Kidney (tissue), 14 donors: ENCODE results near the gene PPA1. TPM values are rescaled to one million over a fixed set of nuclear protein-coding genes. Genes with fewer than 3 reads are reported as not detected.

Experiments used
- DNase-seq, 5 donors: peaks; one replicate each; pipeline ENCODE4 v3.0.0-alpha.2; 2013 to 2020
- FAIRE-seq: peaks from 2 replicates; lab custom pipeline; 2012; peaks lifted over from hg19 to GRCh38; lab: Jason Lieb, UNC
- H3K27ac ChIP-seq, 2 donors: one replicate each; pipeline ENCODE4 v1.7.0; 2013; ENCODE audit warnings: low read depth in 2 of 2, low read length in 2 of 2, inconsistent platforms in 1 of 2
- H3K27me3 ChIP-seq: one replicate; pipeline ENCODE4 v1.7.1; 2013; ENCODE audit warnings: low read length, inconsistent platforms; ENCODE audit not compliant: control insufficient read depth, insufficient read depth
- H3K36me3 ChIP-seq, 3 donors: one replicate each; pipeline versions ENCODE4 v1.7.0 to v1.7.1; 2013; ENCODE audit warnings: low read length in 3 of 3, control low read depth in 1 of 3, inconsistent platforms in 1 of 3; ENCODE audit not compliant: insufficient read depth in 3 of 3, control insufficient read depth in 2 of 3
- H3K4me1 ChIP-seq, 3 donors: one replicate each; pipeline versions ENCODE4 v1.7.0 to v1.7.1; 2013; ENCODE audit warnings: low read length in 3 of 3, inconsistent platforms in 1 of 3, low read depth in 1 of 3; ENCODE audit not compliant: control insufficient read depth in 2 of 3, insufficient read depth in 2 of 3
- H3K4me3 ChIP-seq, 3 donors: one replicate each; pipeline versions ENCODE4 v1.7.0 to v1.8.1; 2013; ENCODE audit warnings: low read length in 3 of 3, control low read depth in 1 of 3, inconsistent platforms in 1 of 3
- H3K9ac ChIP-seq, 3 donors: one replicate each; pipeline versions ENCODE4 v1.7.0 to v1.7.1; 2013; ENCODE audit warnings: low read length in 3 of 3, control low read depth in 1 of 3, inconsistent platforms in 1 of 3
- H3K9me3 ChIP-seq, 3 donors: one replicate each; pipeline versions ENCODE4 v1.7.0 to v1.7.1; 2013; ENCODE audit warnings: low read length in 3 of 3, control low read depth in 1 of 3, inconsistent platforms in 1 of 3; ENCODE audit not compliant: control insufficient read depth in 2 of 3, insufficient read depth in 1 of 3
- intact Hi-C: fragments of 100-400 bp; cut with DNase I; formaldehyde crosslinking; loops from one replicate; pipeline ENCODE4 v1.11.1; 2022
- polyA plus RNA-seq: library from polyadenylated mRNA; stranded (reverse); fragments of 350-450 nt; fragmentation: Illumina TruSeq; extraction: RNeasy Lipid Tissue Mini Kit (QIAGEN cat#74804); gene quantifications from one replicate; pipeline ENCODE4 v1.2.3, GENCODE V29; 2014; ENCODE audit warnings: low read depth, low replicate concordance; ENCODE audit not compliant: insufficient read depth
- total RNA-seq: library from RNA; stranded (reverse); fragmentation: NEBNext Ultra II Directional; extraction: Animal tissue kit (Norgen Biotek cat#: 25700); gene quantifications from one replicate; pipeline ENCODE4 v1.2.1, GENCODE V29; 2021
- TF ChIP-seq, protein P1 (sequence below): IDR thresholded peaks from 3 replicates; pipeline ENCODE4 v1.5.1; 2012; ENCODE audit warnings: mild to moderate bottlenecking, moderate library complexity, borderline replicate concordance; ENCODE audit not compliant: insufficient read depth; ENCODE audit errors: extremely low read depth
- donor health status: control.
- donor health status: control.
- donor health status: control.
- donor health status: control.
- donor health status: control.
- donor health status: DM: yes; HTN: yes; CAD: no.
- donor health status: Normal renal cell carcinoma (clear cell type).

PPA1 gene
- total and polyA plus RNA-seq, 2 donors from 2014 or later = 116 to 168 TPM

DNA sequence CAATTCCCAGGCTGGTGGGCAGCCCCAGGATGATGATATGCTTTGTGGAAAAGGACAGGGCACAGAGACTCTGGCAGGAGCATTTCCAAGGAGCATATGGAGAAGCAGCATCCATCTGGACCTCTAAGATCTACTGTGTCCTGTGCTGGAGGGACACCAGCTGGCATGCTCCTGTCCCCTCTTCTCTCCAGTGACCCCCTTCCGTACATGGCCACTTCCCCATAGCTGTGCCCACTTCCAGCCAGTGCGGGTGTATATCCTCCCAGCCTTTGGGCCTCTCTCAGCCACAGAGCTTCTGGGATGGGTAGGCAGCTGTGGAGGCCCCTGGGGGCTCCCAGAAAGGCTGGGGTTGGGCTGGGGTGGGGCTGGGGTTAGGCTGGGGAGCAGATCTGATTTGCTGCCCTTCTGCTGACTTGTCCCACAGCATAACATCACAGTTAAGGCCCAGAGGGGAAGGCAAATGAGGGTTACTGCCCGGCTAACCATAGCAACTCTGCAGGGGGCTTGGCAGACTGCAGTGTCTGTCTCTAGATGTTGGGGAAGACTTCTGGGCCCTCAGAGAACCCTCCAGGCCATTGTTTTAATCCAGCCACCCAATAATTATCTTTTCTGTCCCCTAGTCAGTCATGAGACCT is 44.3 kb upstream of the PPA1 start:
- no peaks in the 10 kb centered on the region for H3K27me3 ChIP-seq
- TF ChIP-seq, protein P1, sequence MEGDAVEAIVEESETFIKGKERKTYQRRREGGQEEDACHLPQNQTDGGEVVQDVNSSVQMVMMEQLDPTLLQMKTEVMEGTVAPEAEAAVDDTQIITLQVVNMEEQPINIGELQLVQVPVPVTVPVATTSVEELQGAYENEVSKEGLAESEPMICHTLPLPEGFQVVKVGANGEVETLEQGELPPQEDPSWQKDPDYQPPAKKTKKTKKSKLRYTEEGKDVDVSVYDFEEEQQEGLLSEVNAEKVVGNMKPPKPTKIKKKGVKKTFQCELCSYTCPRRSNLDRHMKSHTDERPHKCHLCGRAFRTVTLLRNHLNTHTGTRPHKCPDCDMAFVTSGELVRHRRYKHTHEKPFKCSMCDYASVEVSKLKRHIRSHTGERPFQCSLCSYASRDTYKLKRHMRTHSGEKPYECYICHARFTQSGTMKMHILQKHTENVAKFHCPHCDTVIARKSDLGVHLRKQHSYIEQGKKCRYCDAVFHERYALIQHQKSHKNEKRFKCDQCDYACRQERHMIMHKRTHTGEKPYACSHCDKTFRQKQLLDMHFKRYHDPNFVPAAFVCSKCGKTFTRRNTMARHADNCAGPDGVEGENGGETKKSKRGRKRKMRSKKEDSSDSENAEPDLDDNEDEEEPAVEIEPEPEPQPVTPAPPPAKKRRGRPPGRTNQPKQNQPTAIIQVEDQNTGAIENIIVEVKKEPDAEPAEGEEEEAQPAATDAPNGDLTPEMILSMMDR = no peak
- H3K27ac ChIP-seq = no peak overlapping the region
- FAIRE-seq = no peak
- no peak overlapping the region for H3K4me3 ChIP-seq
- no peaks in the 10 kb centered on the region for H3K36me3 ChIP-seq
- DNase-seq = no peak
- intact Hi-C loops = no loop called here
- H3K9me3 ChIP-seq = peaks cover 0 to 4% (median 2%) of the 10 kb centered on the region in 3 donors
- peaks cover 0 to 2% (median 0%) of the 10 kb centered on the region in 3 donors for H3K4me1 ChIP-seq
- H3K9ac ChIP-seq = no peak overlapping the region

- H3K4me1 ChIP-seq = peaks cover 0 to 2% (median 0%) of the 10 kb centered on the region in 3 donors
- DNase-seq (no peak), FAIRE-seq (no peak)
- intact Hi-C loops = no loop called here
- H3K4me3 ChIP-seq = no peak overlapping the region
- H3K27ac ChIP-seq = no peak overlapping the region
- no peaks in the 10 kb centered on the region for H3K36me3 ChIP-seq
- H3K9me3 ChIP-seq = peaks cover 0 to 4% (median 2%) of the 10 kb centered on the region in 3 donors
- no peaks in the 10 kb centered on the region for H3K27me3 ChIP-seq
- TF ChIP-seq, protein P1 = no peak
- no peak overlapping the region for H3K9ac ChIP-seq
Observed at GRCh38 chr10:70274643-70275042, 41.4 kb upstream of the PPA1 start.

DNA sequence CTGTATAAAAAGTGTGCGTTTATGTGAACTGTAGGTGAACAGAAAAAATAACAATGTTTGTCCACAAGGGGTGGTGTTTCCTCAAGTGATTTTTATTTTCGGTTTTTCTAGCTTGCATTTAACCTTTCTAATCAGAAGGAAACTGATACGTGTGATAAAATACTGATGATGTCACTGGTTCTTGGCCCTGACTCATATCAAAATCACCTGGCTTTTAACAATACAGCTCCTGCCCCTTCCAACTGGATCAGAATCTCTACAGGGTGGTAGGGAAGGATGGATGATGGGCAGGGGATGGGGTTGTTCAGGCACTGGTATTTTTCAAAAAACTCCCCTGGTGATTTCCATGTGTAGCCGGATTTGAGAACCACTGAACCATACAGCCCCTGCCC is 39.7 kb upstream of the PPA1 start:
- peaks cover 0 to 4% (median 2%) of the 10 kb centered on the region in 3 donors for H3K9me3 ChIP-seq
- H3K9ac ChIP-seq = no peak overlapping the region
- no peaks in the 10 kb centered on the region for H3K27me3 ChIP-seq
- peaks cover 0 to 2% (median 0%) of the 10 kb centered on the region in 3 donors for H3K4me1 ChIP-seq
- no peak for FAIRE-seq
- H3K27ac ChIP-seq = no peak overlapping the region
- H3K4me3 ChIP-seq = no peak overlapping the region
- TF ChIP-seq, protein P1 = peak; percentile 35
- no peaks in the 10 kb centered on the region for H3K36me3 ChIP-seq
- intact Hi-C loops = no loop called here
- peak in 1 of 5 donors; percentile 45 for DNase-seq
